SU-DHL-6 (cell line): ENCODE data around the gene SYTL2.

ENCODE experiments used
- CTCF ChIP-seq: fragments of 200-600 bp; sonication (generic); IDR thresholded peaks from one replicate; pipeline ENCODE4 v1.5.1; 2017; ENCODE audit warnings: antibody characterized with exemption, mild to moderate bottlenecking, low read length, moderate library complexity; ENCODE audit not compliant: insufficient read depth, poor library complexity, severe bottlenecking
- EZH2phosphoT487 ChIP-seq: fragments of 200-600 bp; sonication (generic), shearing (Covaris generic); conservative IDR thresholded peaks from 2 replicates; pipeline ENCODE4 v1.6.1; 2018; ENCODE audit warnings: mild to moderate bottlenecking, antibody characterized with exemption, low read length, moderate library complexity, mixed read lengths

DNA sequence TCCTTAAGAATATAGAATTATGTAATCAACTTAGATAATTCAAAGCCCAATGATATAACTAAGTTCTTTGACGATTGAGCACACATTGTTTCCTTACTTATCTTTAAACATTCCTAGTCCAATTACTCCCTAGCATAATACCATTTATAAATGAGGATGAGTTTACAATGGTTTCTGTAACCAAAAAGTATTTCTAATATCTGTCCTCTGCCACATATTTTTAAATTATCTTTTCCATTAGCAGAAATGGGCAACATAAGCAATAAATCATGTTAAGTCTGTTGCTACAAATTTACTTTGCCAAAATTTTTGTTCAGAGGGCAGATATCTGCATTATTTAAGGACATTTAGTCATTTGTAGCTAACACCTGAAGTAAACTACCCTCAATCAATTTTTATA is 152.8 kb downstream of the SYTL2 start:
- TF ChIP-seq CTCF (no peak), EZH2phosphoT487 (no peak)
